ENCODE measurements around the gene SCRN3.

The SCRN3 gene

DNA sequence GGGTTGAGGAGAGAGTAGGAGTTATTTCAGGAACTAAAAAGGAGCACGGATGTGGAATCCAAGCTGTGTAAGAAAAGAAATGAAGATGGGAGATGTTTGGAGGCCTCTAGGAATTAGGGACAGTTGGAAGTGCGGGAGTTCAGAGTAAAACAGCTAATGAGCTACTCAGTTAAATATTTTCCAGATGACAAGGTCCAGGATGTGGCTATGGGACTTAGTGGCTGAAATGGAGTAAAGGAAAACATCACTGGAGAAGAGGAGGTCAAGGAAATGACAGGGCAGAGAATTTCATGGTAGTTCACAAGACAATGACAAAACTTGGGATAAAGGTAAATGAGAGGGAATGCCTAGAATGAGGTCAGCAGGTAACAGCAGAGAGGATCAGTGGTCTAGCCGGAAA is 78.3 kb downstream of the SCRN3 start:
- Histone ChIP-seq H3K27ac (replicated peaks) (no peak overlapping the region), H3K4me3 (replicated peaks; ENCODE audit: insufficient read depth, low read length) (no peak overlapping the region), H3K27me3 (ENCODE audit: insufficient read depth, poor library complexity, severe bottlenecking) (peaks cover 4% of the 10 kb centered on the region)
- no peak for TF ChIP-seq CTCF (IDR thresholded peaks at IDR 0.05; ENCODE audit: insufficient read depth, low read length)
- no peak for TF ChIP-seq GABPA (IDR thresholded peaks at IDR 0.05; ENCODE audit: low read depth)
- no peak for TF ChIP-seq REST (IDR thresholded peaks at IDR 0.05; ENCODE audit: insufficient replicate concordance, low read depth)
- no peak for TF ChIP-seq SPI1 (IDR thresholded peaks at IDR 0.05; ENCODE audit: borderline replicate concordance, low read depth)
- TF ChIP-seq POLR2AphosphoS5 (IDR thresholded peaks at IDR 0.05; ENCODE audit: low read depth) = no peak
- no peak for DNase-seq (ENCODE audit: low read depth in 1 of 2, low spot score in 1 of 2)

DNA sequence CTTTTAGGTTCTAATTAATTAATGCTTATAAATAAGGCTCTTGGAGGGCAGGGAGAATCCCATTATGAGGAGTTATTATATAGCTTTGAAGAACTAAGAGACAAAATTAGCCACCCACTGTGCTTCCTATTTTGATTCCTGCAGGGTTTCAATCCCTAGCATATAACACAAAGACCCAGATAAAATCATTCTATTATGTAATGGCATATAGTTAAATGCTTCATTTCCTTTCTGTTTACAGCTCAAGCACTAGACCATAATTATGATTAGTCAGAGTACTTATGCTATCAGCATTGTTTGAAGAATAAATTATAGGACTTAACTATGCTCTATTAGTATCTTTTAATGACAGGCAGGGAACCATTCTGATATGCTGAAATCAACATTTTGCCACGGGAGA is 82.2 kb downstream of the SCRN3 start:
- TF ChIP-seq POLR2AphosphoS5 (IDR thresholded peaks at IDR 0.05; ENCODE audit: low read depth) (no peak), GABPA (IDR thresholded peaks at IDR 0.05; ENCODE audit: low read depth) (no peak), CTCF (IDR thresholded peaks at IDR 0.05; ENCODE audit: insufficient read depth, low read length) (no peak), REST (IDR thresholded peaks at IDR 0.05; ENCODE audit: insufficient replicate concordance, low read depth) (no peak), SPI1 (IDR thresholded peaks at IDR 0.05; ENCODE audit: borderline replicate concordance, low read depth) (no peak)
- Histone ChIP-seq H3K27ac (replicated peaks) (no peak overlapping the region), H3K4me3 (replicated peaks; ENCODE audit: insufficient read depth, low read length) (no peak overlapping the region), H3K27me3 (ENCODE audit: insufficient read depth, poor library complexity, severe bottlenecking) (peaks cover 3% of the 10 kb centered on the region)
- no peak for DNase-seq (ENCODE audit: low read depth in 1 of 2, low spot score in 1 of 2)

All from HL-60 (cell line).